Ascending aorta (tissue), 2 donors: ENCODE measurements around the gene HELZ. TPM values are rescaled to one million over a fixed set of nuclear protein-coding genes. Genes with fewer than 3 reads are reported as not detected.
A peak's percentile ranks its signal among the peaks of the same experiment; 100 is the strongest.

Experiments used
- DNase-seq, 2 donors: peaks; one replicate each; pipeline ENCODE4 v3.0.0-alpha.2; 2019; ENCODE audit warnings: low spot score in 2 of 2
- H3K27ac ChIP-seq, 2 donors: fragments of 200-600 bp; sonication (generic); one replicate each; pipeline ENCODE4 v1.5.1; 2016 to 2017; ENCODE audit warnings: mild to moderate bottlenecking in 1 of 2
- H3K27me3 ChIP-seq: fragments of 200-600 bp; sonication (generic); one replicate; pipeline ENCODE4 v1.5.1; 2017
- H3K36me3 ChIP-seq, 2 donors: fragments of 200-600 bp; sonication (generic); one replicate each; pipeline ENCODE4 v1.5.1; 2016
- H3K4me1 ChIP-seq, 2 donors: fragments of 200-600 bp; sonication (generic); one replicate each; pipeline ENCODE4 v1.5.1; 2016 to 2017; ENCODE audit warnings: mild to moderate bottlenecking in 1 of 2
- H3K4me3 ChIP-seq, 2 donors: fragments of 200-600 bp; sonication (generic); one replicate each; pipeline ENCODE4 v1.5.1; 2016 to 2017; ENCODE audit warnings: mild to moderate bottlenecking in 1 of 2
- H3K9me3 ChIP-seq, 2 donors: fragments of 200-600 bp; sonication (generic); one replicate each; pipeline ENCODE4 v1.5.1; 2016
- CTCF ChIP-seq, 3 experiments: fragments of 200-600 bp in 2 of 3; fragments of 450-650 bp in 1 of 3; sonication (generic) in 2 of 3; IDR thresholded peaks; one replicate each; pipeline ENCODE4 v1.5.1; 2016 to 2019; ENCODE audit warnings: antibody characterized with exemption in 3 of 3, mild to moderate bottlenecking in 1 of 3, moderate library complexity in 1 of 3
- intact Hi-C: fragments of 100-400 bp; cut with DNase I; formaldehyde crosslinking; loops from one replicate; pipeline ENCODE4 v1.15.1; 2023
- total RNA-seq: library from RNA; depleted of rRNA; stranded (reverse); fragments of >200 nt; gene quantifications from one replicate; pipeline ENCODE4 v1.1.0, GENCODE V29; 2016

Gene HELZ
- total RNA-seq, 1 donor from 2014 or later: 36.1 TPM

- Histone ChIP-seq H3K36me3 (no peaks in the 10 kb centered on the region), H3K4me1 (no peaks in the 10 kb centered on the region), H3K4me3 (no peak overlapping the region), H3K27me3 (no peaks in the 10 kb centered on the region), H3K9me3 (peaks cover 3 to 5% of the 10 kb centered on the region in 2 donors), H3K27ac (no peak overlapping the region)
- peak in 1 of 2 donors; percentile 24 for DNase-seq
- TF ChIP-seq CTCF (IDR thresholded peaks at IDR 0.05): no peak
- intact Hi-C loops: no loop called here
Observed at GRCh38 chr17:67054011-67054591, 190.9 kb downstream of the HELZ start.

GRCh38 chr17:67053438-67054000, 191.5 kb downstream of the HELZ start:
- no peak overlapping the region for H3K27ac ChIP-seq
- no peaks in the 10 kb centered on the region for H3K36me3 ChIP-seq
- no peak overlapping the region for H3K4me3 ChIP-seq
- intact Hi-C loops: no loop called here
- no peaks in the 10 kb centered on the region for H3K4me1 ChIP-seq
- no peaks in the 10 kb centered on the region for H3K27me3 ChIP-seq
- H3K9me3 ChIP-seq: peaks cover 9 to 11% of the 10 kb centered on the region in 2 donors
- peak in 1 of 2 donors; percentile 25 for DNase-seq
- no peak for TF ChIP-seq CTCF (IDR thresholded peaks at IDR 0.05)

GRCh38 chr17:67052720-67053437, 192.1 kb downstream of the HELZ start:
- no peak overlapping the region for H3K4me3 ChIP-seq
- no peaks in the 10 kb centered on the region for H3K27me3 ChIP-seq
- no peak overlapping the region for H3K27ac ChIP-seq
- intact Hi-C loops: no loop called here
- H3K36me3 ChIP-seq: no peaks in the 10 kb centered on the region
- DNase-seq: peak in 1 of 2 donors; percentile 19
- peaks cover 9 to 17% of the 10 kb centered on the region in 2 donors for H3K9me3 ChIP-seq
- no peak for TF ChIP-seq CTCF (IDR thresholded peaks at IDR 0.05)
- H3K4me1 ChIP-seq: no peaks in the 10 kb centered on the region

- Histone ChIP-seq H3K36me3 (no peaks in the 10 kb centered on the region), H3K4me1 (no peaks in the 10 kb centered on the region), H3K9me3 (peaks cover 9 to 20% of the 10 kb centered on the region in 2 donors), H3K4me3 (no peak overlapping the region), H3K27ac (no peak overlapping the region), H3K27me3 (no peaks in the 10 kb centered on the region)
- DNase-seq: no peak
- no peak for TF ChIP-seq CTCF (IDR thresholded peaks at IDR 0.05)
- intact Hi-C loops: no loop called here
Observed at GRCh38 chr17:67051837-67052236, 193.2 kb downstream of the HELZ start.

GRCh38 chr17:67051155-67051538, 193.8 kb downstream of the HELZ start:
- no peaks in the 10 kb centered on the region for H3K27me3 ChIP-seq
- no peak for DNase-seq
- TF ChIP-seq CTCF (IDR thresholded peaks at IDR 0.05): no peak
- H3K9me3 ChIP-seq: peaks cover 9 to 20% of the 10 kb centered on the region in 2 donors
- H3K27ac ChIP-seq: no peak overlapping the region
- intact Hi-C loops: no loop called here
- H3K4me1 ChIP-seq: no peaks in the 10 kb centered on the region
- no peaks in the 10 kb centered on the region for H3K36me3 ChIP-seq
- H3K4me3 ChIP-seq: no peak overlapping the region
